GM18519 (cell line): ENCODE measurements around the gene NDUFS7.

Experiments
- ATAC-seq: cut with Tn5 transposase; IDR thresholded peaks from one replicate; pipeline ENCODE4 v1.9.1; 2021; ENCODE audit warnings: mild to moderate bottlenecking, moderate library complexity; ENCODE audit not compliant: unreplicated experiment, low FRiP score

The NDUFS7 gene

GRCh38 chr19:1399745-1400144 lies 16.0 kb downstream of the NDUFS7 start:
- no peak for ATAC-seq

DNA sequence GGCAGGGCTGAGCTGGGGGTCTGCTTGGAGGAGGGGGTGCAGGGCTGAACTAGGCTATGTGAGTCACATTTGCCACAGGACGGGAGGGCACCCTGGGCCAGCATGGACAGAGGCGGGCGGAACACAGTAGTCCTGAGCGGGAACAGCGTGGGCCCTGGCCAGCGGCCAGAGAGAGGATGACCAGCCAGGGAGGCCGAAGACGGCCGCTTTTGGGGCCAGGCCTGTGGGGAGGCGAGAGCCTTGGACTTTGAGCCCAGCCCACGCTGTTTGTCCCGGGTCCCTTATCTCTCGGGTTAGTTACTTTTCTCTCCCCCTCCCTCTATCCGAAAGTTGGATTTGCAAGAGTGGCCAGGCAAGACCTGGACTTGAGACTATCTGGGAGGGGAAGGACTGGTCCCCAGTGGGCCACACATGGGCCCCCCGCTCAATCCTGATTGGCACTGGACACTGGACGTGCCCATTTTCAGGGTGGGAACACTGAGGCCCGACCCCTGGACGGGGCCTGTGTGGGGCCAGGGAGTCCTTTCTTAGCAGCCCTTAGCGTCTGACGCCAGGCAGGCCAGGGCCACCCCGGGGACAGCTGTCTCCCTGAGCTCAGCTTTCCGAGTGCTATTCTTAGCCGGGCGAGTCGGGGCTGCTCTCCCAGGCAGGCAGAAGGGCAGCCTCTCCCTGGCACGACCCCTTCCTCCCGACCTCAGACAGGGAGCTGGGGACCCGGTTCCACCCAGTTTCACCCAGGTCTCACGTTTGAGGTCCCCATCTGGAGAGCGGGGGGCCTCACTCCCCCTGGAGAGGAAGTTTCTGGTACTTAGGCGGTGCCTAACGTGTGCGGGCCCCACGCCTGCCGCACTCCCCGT lies 16.8 kb downstream of the NDUFS7 start:
- ATAC-seq = no peak

- no peak for ATAC-seq
These were observed 17.6 kb downstream of the NDUFS7 start, which contains the start of gene GAMT for GRCh38 chr19:1401138-1401888. TSS of gene GAMT (minus strand) at chr19:1401542. CDS start at chr19:1401476, 66 bp downstream.

DNA sequence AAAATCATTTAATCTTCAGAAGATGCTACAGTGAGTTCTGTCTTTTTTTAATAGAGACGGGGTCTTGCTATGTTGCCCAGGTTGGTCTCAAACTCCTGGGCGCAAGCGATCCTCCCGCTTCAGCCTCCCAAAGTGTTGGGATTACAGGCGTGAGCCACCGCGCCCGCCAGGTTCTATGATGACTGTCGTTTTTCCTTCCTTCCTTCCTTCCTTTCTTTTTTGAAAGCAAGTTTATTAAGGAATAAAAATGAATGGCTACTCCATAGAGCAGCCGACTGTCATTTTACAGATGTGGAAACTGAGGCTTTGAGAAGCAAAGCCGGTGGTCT lies 18.1 kb downstream of the NDUFS7 start:
- ATAC-seq = no peak

DNA sequence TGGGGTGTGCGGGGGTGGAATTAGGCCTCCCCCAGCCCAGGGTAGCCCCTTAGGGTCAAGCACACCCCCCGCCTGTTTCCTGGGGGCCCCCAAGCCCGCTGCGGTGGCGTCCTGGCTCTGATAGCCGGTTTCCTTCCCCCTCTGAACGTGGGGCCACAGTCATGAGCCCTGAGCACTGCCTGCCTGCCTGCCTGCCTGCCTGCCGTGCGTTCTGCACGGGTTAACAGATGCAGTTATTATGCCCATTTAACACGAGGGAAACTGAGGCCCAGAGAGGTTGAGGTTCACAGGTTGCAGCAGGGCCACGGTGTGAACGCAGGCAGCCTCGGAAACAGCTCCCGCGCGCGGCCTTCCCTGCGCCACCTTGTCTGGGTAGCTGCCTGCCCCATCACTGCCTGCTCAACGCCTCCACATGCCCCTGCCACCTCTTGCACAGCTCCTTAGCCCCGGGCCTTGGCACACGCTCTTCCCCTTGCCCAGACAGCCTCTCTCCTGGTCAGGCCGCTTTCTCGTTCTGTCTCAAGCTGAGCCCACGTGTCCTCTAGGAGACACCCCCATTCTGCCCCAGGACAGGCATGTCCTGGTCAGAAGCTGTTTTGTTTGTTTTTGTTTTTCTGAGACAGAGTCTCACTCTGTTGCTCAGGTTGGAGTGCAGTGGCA lies 18.8 kb downstream of the NDUFS7 start:
- no peak for ATAC-seq

GRCh38 chr19:1406774-1407527 lies 23.2 kb downstream of the NDUFS7 start:
- peak; percentile 56 for ATAC-seq

GRCh38 chr19:1407528-1408299 lies 24.0 kb downstream of the NDUFS7 start, which contains the start of gene DAZAP1:
TSS of gene DAZAP1 (plus strand) at chr19:1407586. CDS start at chr19:1407774, 188 bp downstream.
- no peak for ATAC-seq

- no peak for ATAC-seq
These were observed 24.8 kb downstream of the NDUFS7 start for GRCh38 chr19:1408300-1409203.

DNA sequence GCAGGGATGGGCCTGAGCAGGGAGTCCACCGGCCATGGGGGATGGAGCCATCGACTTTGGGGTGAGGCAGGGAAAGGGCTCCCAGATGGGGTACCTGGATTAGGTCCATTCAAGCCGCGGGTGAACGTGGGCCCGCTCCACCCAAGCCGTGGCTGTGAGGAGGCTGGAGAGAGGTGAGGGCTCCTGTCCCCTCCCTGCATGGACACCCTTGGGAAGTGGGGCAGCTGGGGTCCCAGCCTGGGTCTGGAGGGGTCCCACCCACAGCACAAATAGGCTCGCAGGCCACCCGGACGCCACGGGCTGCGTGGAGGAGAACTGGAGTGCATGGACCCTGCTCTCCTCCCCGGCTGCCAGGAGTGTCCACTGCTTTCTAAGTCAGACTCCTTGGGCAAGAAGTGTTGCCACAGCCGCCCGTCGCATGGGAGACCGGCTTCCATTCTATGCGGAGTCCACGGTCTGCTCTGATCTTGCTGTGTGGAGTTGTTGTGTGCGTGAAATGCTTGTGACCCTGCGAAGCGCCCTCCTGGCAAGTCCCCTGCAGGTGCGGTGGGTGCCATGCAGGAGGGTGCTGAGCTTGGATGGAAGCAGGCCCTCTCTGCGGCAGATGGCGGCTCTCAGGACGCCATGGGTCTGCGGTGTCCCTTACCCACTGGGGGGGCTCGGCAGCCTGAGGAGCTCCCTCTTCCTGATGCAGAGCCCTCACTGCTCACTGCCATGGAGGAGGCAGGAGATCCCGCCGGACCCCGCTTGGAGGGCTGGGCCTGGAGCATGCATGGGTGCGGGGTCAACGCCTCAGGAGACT lies 25.7 kb downstream of the NDUFS7 start:
- ATAC-seq = no peak

GRCh38 chr19:1410136-1410786 lies 26.6 kb downstream of the NDUFS7 start:
- ATAC-seq = no peak

DNA sequence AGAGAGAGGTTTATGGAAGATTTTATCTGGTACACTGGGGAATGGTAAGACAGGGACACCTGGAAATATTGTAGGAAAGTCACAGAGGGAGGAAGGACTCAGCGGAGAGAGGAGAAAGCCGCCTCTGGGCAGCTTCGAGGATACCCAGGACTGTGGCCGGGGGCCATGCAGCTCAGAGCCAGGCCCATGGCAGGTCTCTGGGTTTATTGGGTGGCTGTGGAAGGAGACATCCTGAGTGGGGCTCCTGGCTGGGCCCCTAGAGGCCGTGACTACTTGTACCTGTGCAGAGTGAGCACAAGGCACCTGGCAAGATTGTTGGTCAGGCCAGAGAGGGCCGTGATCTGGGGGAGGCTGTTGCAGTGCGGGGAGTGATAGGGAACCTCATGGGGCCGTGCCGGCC lies 27.1 kb downstream of the NDUFS7 start:
- ATAC-seq = no peak

- ATAC-seq = no peak
These were observed 27.8 kb downstream of the NDUFS7 start for GRCh38 chr19:1411255-1412191.

DNA sequence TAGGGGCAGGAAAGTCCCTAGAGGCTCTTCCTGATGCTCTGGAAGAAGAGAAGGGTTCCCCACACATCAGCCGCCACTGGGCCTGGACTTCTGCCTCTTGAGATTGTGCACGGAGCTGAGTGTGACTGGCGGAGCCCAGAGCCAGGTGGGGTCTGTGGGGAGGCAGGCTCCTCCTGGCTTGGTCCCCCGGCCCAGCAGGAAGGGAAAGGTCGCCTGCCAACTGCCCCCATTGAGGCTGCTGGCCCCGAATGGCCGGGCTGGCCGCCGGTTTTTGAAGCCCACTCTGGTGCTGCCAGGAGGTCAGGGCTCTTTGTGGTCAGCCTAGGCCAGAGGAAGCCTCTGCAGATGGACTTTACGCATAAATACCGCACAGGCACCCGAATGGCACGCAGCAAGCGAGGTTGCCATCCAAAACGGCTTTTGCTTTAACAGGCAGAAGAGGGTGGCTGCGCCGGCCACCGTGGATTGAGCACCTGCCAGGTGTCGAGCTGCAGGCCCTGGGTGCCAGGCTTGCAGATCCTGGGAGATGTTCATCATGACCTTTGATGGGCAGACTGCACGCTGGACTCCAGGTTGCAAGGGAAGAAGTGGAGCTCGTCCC lies 28.7 kb downstream of the NDUFS7 start:
- no peak for ATAC-seq

DNA sequence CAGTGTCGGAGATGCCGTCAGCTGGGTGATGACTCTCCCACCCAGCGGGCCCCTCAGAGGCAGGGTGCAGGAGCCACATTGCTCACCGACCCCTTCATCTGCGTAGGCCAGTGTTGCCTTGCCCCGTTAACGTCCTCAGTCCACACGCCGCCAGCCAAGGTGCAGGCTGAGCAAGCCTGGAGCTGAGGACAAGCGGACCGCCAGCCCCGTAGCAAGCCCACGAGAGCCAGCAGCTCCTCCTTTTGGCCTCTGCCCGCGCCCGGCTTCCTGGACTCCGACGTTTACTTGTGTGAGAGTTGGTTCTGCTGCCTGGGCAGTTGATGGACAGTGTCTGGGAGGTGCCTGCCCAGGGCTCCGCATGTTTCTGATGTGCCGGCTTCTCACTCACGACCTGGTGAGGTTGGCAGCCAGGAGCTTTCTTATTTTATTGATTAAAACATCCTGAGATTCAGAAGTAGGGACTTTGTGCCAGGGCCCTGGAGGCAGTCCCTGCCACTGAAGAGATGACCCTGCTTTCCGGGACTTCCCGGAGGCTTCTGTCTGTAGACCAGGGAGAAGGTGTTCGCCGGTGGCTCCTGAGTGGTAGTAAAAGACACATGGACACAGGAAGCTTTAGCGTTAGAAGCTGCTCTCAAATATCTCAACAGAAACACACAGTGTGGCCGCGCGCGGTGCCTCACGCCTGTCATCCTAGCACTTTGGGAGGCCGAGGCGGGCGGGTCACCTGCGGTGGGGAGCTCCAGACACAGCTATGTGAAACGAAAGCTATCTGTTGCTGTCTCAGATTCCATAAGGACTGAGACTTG lies 29.5 kb downstream of the NDUFS7 start:
- no peak for ATAC-seq
